Spleen (tissue), 11 donors: ENCODE data around the gene OR8B8. TPM values are rescaled to one million over a fixed set of nuclear protein-coding genes. Genes with fewer than 3 reads are reported as not detected.

Experiments used
- DNase-seq: peaks from one replicate; pipeline ENCODE4 v3.0.0-alpha.2; 2020
- H3K27ac ChIP-seq, 8 donors: fragments of 200-600 bp; sonication (generic) in 7 of 8; 1 replicate in 4 of 8; 2 replicates in 4 of 8; pipeline versions ENCODE4 v1.5.0 to v1.8.0; 2016 to 2021; ENCODE audit warnings: inconsistent platforms in 4 of 8, mild to moderate bottlenecking in 4 of 8, moderate library complexity in 1 of 8
- H3K27me3 ChIP-seq, 7 donors: fragments of 200-600 bp; sonication (generic) in 6 of 7; replicated peaks in 1 of 7; 1 replicate in 4 of 7; 2 replicates in 3 of 7; pipeline versions ENCODE4 v1.5.0 to v1.8.0; 2016 to 2021; ENCODE audit warnings: inconsistent platforms in 3 of 7, mild to moderate bottlenecking in 1 of 7
- H3K36me3 ChIP-seq, 6 donors: fragments of 200-600 bp; sonication (generic) in 5 of 6; 1 replicate in 4 of 6; 2 replicates in 2 of 6; pipeline versions ENCODE4 v1.5.0 to v1.8.0; 2016 to 2021; ENCODE audit warnings: inconsistent platforms in 2 of 6
- H3K4me1 ChIP-seq, 6 donors: fragments of 200-600 bp; sonication (generic) in 5 of 6; 1 replicate in 3 of 6; 2 replicates in 3 of 6; pipeline versions ENCODE4 v1.5.0 to v1.8.0; 2016 to 2021; ENCODE audit warnings: inconsistent platforms in 3 of 6
- H3K4me3 ChIP-seq, 8 donors: fragments of 200-600 bp; sonication (generic) in 7 of 8; 1 replicate in 4 of 8; 2 replicates in 4 of 8; pipeline versions ENCODE4 v1.5.0 to v1.8.0; 2016 to 2021; ENCODE audit warnings: inconsistent platforms in 4 of 8, mild to moderate bottlenecking in 4 of 8, moderate library complexity in 2 of 8
- H3K9me3 ChIP-seq, 8 donors: fragments of 200-600 bp; sonication (generic) in 7 of 8; 1 replicate in 4 of 8; 2 replicates in 4 of 8; pipeline versions ENCODE4 v1.5.0 to v1.8.0; 2016 to 2021; ENCODE audit warnings: inconsistent platforms in 4 of 8
- POLR2A ChIP-seq, 3 donors: fragments of 450-650 bp; IDR thresholded peaks; one replicate each; pipeline ENCODE4 v1.5.1; 2017; ENCODE audit warnings: antibody characterized with exemption in 3 of 3, mild to moderate bottlenecking in 1 of 3
- POLR2AphosphoS5 ChIP-seq, 3 donors: sonication (generic); formaldehyde crosslinking; IDR thresholded peaks; one replicate each; pipeline ENCODE4 v1.5.1; 2017; ENCODE audit warnings: antibody characterized with exemption in 3 of 3
- WGBS, 5 donors: extraction: QIAGEN DNeasy Blood & Tissue Kit in 3 of 5; methylation state at CpG; one replicate each; pipeline versions ENCODE4 v1.1.5 to v1.1.7; 2013 to 2018; 5-methylcytosine and 5-hydroxymethylcytosine counted together
- intact Hi-C: fragments of 100-400 bp; cut with DNase I; formaldehyde crosslinking; loops from one replicate; pipeline ENCODE4 v1.15.0; 2023; ENCODE audit warnings: low total_unique reads
- polyA plus RNA-seq, 3 donors: library from polyadenylated mRNA; stranded (reverse); fragments of 200-250 nt; gene quantifications; one replicate each; pipeline ENCODE4 v1.2.1, GENCODE V29; 2013
- total RNA-seq, 7 donors: library from RNA; depleted of rRNA in 3 of 7; stranded (reverse); fragments of >200 nt in 3 of 7; fragmentation: NEBNext Ultra II Directional in 4 of 7; extraction: Animal tissue kit (Norgen Biotek cat#: 25700) in 4 of 7; gene quantifications; one replicate each; pipeline versions ENCODE4 v1.1.0 to v1.2.1, GENCODE V29; 2016 to 2021
- TF ChIP-seq, protein P1 (sequence below), 11 experiments: fragments of 200-600 bp in 7 of 11; fragments of 450-650 bp in 4 of 11; sonication (generic) in 4 of 11; IDR thresholded peaks in 8 of 11; conservative IDR thresholded peaks in 3 of 11; 1 replicate in 7 of 11; 2 replicates in 4 of 11; pipeline versions ENCODE4 v1.4.0 to v1.8.0; 2016 to 2021; ENCODE audit warnings: antibody characterized with exemption in 11 of 11, inconsistent platforms in 4 of 11, mild to moderate bottlenecking in 1 of 11
- donor health status: healthy with polysubstance abuse.
- donor health status: DM: no; HTN: no; CAD: no; lungs with moderate emphysema.
- donor health status: DM: no; HTN: no; CAD: no.
- donor health status: Bipolar disorder and iron deficiency.
- donor health status: healthy.
- donor health status: DM: no; HTN: no; CAD: no.
- donor health status: DM: yes; HTN: yes; CAD: no.

The OR8B8 gene
- total and polyA plus RNA-seq, 10 donors, result not detected

DNA sequence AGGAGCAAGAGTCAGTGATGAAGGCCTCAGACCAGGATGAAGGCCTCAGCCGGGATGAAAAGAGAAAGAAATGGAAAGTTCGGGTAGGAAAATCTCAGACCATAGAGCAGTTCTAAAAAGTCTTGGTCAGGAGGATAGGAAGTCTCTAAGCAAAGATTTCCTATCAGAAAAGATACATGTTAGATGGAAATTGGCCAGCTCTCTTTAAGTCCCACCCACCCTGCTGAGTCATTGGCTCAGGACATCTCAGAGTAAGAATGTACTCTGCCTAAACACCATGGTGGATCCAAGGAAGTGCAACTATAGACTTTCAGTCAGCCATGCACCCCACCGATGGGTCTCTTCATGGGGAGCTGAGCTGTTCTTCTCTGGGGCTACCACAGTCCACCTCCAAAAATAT, 51.1 kb downstream of the OR8B8 start:
- Histone ChIP-seq H3K27ac (no peak overlapping the region), H3K4me3 (no peak overlapping the region), H3K9me3 (no peaks in the 10 kb centered on the region), H3K4me1 (no peaks in the 10 kb centered on the region), H3K36me3 (no peaks in the 10 kb centered on the region), H3K27me3 (no peaks in the 10 kb centered on the region)
- WGBS, 5 donors, result 57 to 88% (median 76%) methylated on average over 3 of the region's 3 CpGs
- intact Hi-C loops, result no loop called here
- DNase-seq, result no peak
- TF ChIP-seq POLR2A (IDR thresholded peaks at IDR 0.05) (no peak), POLR2AphosphoS5 (IDR thresholded peaks at IDR 0.05) (no peak)
- TF ChIP-seq, protein P1, sequence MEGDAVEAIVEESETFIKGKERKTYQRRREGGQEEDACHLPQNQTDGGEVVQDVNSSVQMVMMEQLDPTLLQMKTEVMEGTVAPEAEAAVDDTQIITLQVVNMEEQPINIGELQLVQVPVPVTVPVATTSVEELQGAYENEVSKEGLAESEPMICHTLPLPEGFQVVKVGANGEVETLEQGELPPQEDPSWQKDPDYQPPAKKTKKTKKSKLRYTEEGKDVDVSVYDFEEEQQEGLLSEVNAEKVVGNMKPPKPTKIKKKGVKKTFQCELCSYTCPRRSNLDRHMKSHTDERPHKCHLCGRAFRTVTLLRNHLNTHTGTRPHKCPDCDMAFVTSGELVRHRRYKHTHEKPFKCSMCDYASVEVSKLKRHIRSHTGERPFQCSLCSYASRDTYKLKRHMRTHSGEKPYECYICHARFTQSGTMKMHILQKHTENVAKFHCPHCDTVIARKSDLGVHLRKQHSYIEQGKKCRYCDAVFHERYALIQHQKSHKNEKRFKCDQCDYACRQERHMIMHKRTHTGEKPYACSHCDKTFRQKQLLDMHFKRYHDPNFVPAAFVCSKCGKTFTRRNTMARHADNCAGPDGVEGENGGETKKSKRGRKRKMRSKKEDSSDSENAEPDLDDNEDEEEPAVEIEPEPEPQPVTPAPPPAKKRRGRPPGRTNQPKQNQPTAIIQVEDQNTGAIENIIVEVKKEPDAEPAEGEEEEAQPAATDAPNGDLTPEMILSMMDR (IDR thresholded peaks at IDR 0.05 in 8 of 11, conservative IDR thresholded peaks at IDR 0.05 in 3 of 11), result no peak

Other genes starting within 250 kb of the OR8B8 start
- gene OR8G1, start 204.6 kb downstream of the OR8B8 start, total RNA-seq, result not detected
- not detected for gene OR8G1, start 204.6 kb downstream of the OR8B8 start, polyA plus RNA-seq
- gene OR8G5, start 189.3 kb downstream of the OR8B8 start, total RNA-seq, result not detected
- gene OR8G5, start 189.3 kb downstream of the OR8B8 start, polyA plus RNA-seq, result not detected
- not detected for gene OR8D1, start 131.7 kb downstream of the OR8B8 start, total RNA-seq
- not detected for gene OR8D1, start 131.7 kb downstream of the OR8B8 start, polyA plus RNA-seq
- gene OR8D2, start 125.5 kb downstream of the OR8B8 start, total RNA-seq, result not detected
- not detected for gene OR8D2, start 125.5 kb downstream of the OR8B8 start, polyA plus RNA-seq
- not detected for gene OR8B2, start 61.2 kb downstream of the OR8B8 start, total RNA-seq
- not detected for gene OR8B2, start 61.2 kb downstream of the OR8B8 start, polyA plus RNA-seq
- not detected for gene OR8B3, start 46.7 kb downstream of the OR8B8 start, total RNA-seq
- gene OR8B3, start 46.7 kb downstream of the OR8B8 start, polyA plus RNA-seq, result not detected
- not detected for gene OR8B4, start 20.8 kb downstream of the OR8B8 start, total RNA-seq
- gene OR8B4, start 20.8 kb downstream of the OR8B8 start, polyA plus RNA-seq, result not detected
- gene OR8B12, start 98.0 kb upstream of the OR8B8 start, total RNA-seq, result not detected
- gene OR8B12, start 98.0 kb upstream of the OR8B8 start, polyA plus RNA-seq, result not detected
- gene OR8A1, start 124.3 kb upstream of the OR8B8 start, total RNA-seq, result not detected
- not detected for gene OR8A1, start 124.3 kb upstream of the OR8B8 start, polyA plus RNA-seq
- not detected for gene PANX3, start 165.7 kb upstream of the OR8B8 start, total RNA-seq
- not detected for gene PANX3, start 165.7 kb upstream of the OR8B8 start, polyA plus RNA-seq
- gene TBRG1, start 177.2 kb upstream of the OR8B8 start, total RNA-seq, result 10 to 100 TPM; 37.4 to 65.0 (median 47.5) TPM
- 10 to 100 TPM; 23.3 to 51.5 (median 33.6) TPM for gene TBRG1, start 177.2 kb upstream of the OR8B8 start, polyA plus RNA-seq
- gene SIAE, start 228.0 kb upstream of the OR8B8 start, total RNA-seq, result 10 to 100 TPM in 6 of 7 donors, 1 to 10 TPM in 1; 8.9 to 15.3 (median 14.0) TPM
- gene SIAE, start 228.0 kb upstream of the OR8B8 start, polyA plus RNA-seq, result 1 to 10 TPM; 4.7 to 6.5 (median 5.9) TPM
- gene SPA17, start 228.2 kb upstream of the OR8B8 start, total RNA-seq, result 1 to 10 TPM in 5 of 7 donors, under 1 TPM in 2; 0.34 to 2.6 (median 1.6) TPM
- gene SPA17, start 228.2 kb upstream of the OR8B8 start, polyA plus RNA-seq, result 1 to 10 TPM; 2.6 to 4.8 (median 3.6) TPM